8988T (cell line): ENCODE data around the gene KCNMB3.
"Not testable (repeated sequence)": the region's sequence is repeated elsewhere in the genome, so short reads cannot be mapped to it uniquely, and the experiment has no call there.

Experiments used
- DNase-seq: peaks from one replicate; pipeline ENCODE4 v3.0.0; 2011

The KCNMB3 gene

GRCh38 chr3:179263134-179263533 is 12.2 kb upstream of the KCNMB3 start:
- no peak for DNase-seq

GRCh38 chr3:179260949-179261765 is 10.2 kb upstream of the KCNMB3 start:
- peak; percentile 94 for DNase-seq

GRCh38 chr3:179259959-179260756 is 9.2 kb upstream of the KCNMB3 start:
- not testable (repeated sequence) for DNase-seq

- DNase-seq = no peak
Measured at GRCh38 chr3:179258820-179259219, 7.9 kb upstream of the KCNMB3 start.

GRCh38 chr3:179257742-179258141 is 6.8 kb upstream of the KCNMB3 start:
- DNase-seq = not testable (repeated sequence)

- no peak for DNase-seq
Measured at GRCh38 chr3:179256813-179257212, 5.9 kb upstream of the KCNMB3 start.

GRCh38 chr3:179247289-179248015 is 3.5 kb downstream of the KCNMB3 start:
- no peak for DNase-seq

GRCh38 chr3:179244878-179245277 is 6.0 kb downstream of the KCNMB3 start:
- DNase-seq = no peak

- DNase-seq = not testable (repeated sequence)
Measured at GRCh38 chr3:179242859-179243258, 8.1 kb downstream of the KCNMB3 start.

GRCh38 chr3:179240299-179240698 is 10.6 kb downstream of the KCNMB3 start:
- not testable (repeated sequence) for DNase-seq

GRCh38 chr3:179236669-179237301 is 14.1 kb downstream of the KCNMB3 start:
- DNase-seq = no peak

GRCh38 chr3:179234199-179234598 is 16.7 kb downstream of the KCNMB3 start:
- no peak for DNase-seq

GRCh38 chr3:179233043-179233442 is 17.9 kb downstream of the KCNMB3 start:
- no peak for DNase-seq

- DNase-seq = no peak
Measured at GRCh38 chr3:179229177-179229576, 21.7 kb downstream of the KCNMB3 start.

GRCh38 chr3:179227349-179227748 is 23.6 kb downstream of the KCNMB3 start:
- DNase-seq = no peak

GRCh38 chr3:179224584-179224983 is 26.3 kb downstream of the KCNMB3 start:
- no peak for DNase-seq

- DNase-seq = no peak
Measured at GRCh38 chr3:179223548-179223947, 27.4 kb downstream of the KCNMB3 start.

GRCh38 chr3:179218213-179218612 is 32.7 kb downstream of the KCNMB3 start:
- not testable (repeated sequence) for DNase-seq

GRCh38 chr3:179215550-179215949 is 35.4 kb downstream of the KCNMB3 start:
- not testable (repeated sequence) for DNase-seq

GRCh38 chr3:179200790-179201189 is 50.1 kb downstream of the KCNMB3 start:
- no peak for DNase-seq

- DNase-seq = no peak
Measured at GRCh38 chr3:179196700-179197099, 54.2 kb downstream of the KCNMB3 start.

GRCh38 chr3:179196098-179196497 is 54.8 kb downstream of the KCNMB3 start:
- no peak for DNase-seq

GRCh38 chr3:179194931-179195330 is 56.0 kb downstream of the KCNMB3 start:
- DNase-seq = no peak
